Tibial nerve (tissue), 4 donors: ENCODE results near the gene IPO13. TPM values are rescaled to one million over a fixed set of nuclear protein-coding genes. Genes with fewer than 3 reads are reported as not detected.

ENCODE experiments used
- DNase-seq, 2 donors: peaks; one replicate each; pipeline ENCODE4 v3.0.0-alpha.2; 2019; ENCODE audit warnings: low spot score in 2 of 2
- H3K27ac ChIP-seq, 4 donors: fragments of 200-600 bp; sonication (generic) in 3 of 4; one replicate each; pipeline ENCODE4 v1.5.1; 2017 to 2019; ENCODE audit warnings: mild to moderate bottlenecking in 1 of 4
- H3K27me3 ChIP-seq, 2 donors: fragments of 200-600 bp; sonication (generic) in 1 of 2; one replicate each; pipeline versions ENCODE4 v1.5.1 to v1.6.0; 2017 to 2019
- H3K36me3 ChIP-seq, 3 donors: fragments of 200-600 bp; sonication (generic); one replicate each; pipeline ENCODE4 v1.5.1; 2018 to 2019
- H3K4me1 ChIP-seq, 4 donors: fragments of 200-600 bp; sonication (generic) in 3 of 4; one replicate each; pipeline ENCODE4 v1.5.1; 2017 to 2019
- H3K4me3 ChIP-seq, 4 donors: fragments of 200-600 bp; sonication (generic) in 3 of 4; one replicate each; pipeline ENCODE4 v1.5.1; 2017 to 2019; ENCODE audit warnings: mild to moderate bottlenecking in 1 of 4, moderate library complexity in 1 of 4
- H3K9me3 ChIP-seq, 4 donors: fragments of 200-600 bp; sonication (generic) in 3 of 4; one replicate each; pipeline ENCODE4 v1.5.1; 2017 to 2019
- CTCF ChIP-seq, 5 experiments: fragments of 200-600 bp in 3 of 5; fragments of 450-650 bp in 2 of 5; sonication (generic) in 3 of 5; IDR thresholded peaks; one replicate each; pipeline ENCODE4 v1.5.1; 2016 to 2019; ENCODE audit warnings: antibody characterized with exemption in 5 of 5, mild to moderate bottlenecking in 3 of 5, moderate library complexity in 2 of 5
- EP300 ChIP-seq, 2 donors: sonication (generic); formaldehyde crosslinking; IDR thresholded peaks; one replicate each; pipeline ENCODE4 v1.6.1; 2017; ENCODE audit warnings: antibody characterized with exemption in 2 of 2, mild to moderate bottlenecking in 1 of 2
- POLR2A ChIP-seq, 2 donors: fragments of 450-650 bp; IDR thresholded peaks; one replicate each; pipeline ENCODE4 v1.6.1; 2017; ENCODE audit warnings: antibody characterized with exemption in 2 of 2, mild to moderate bottlenecking in 2 of 2, moderate library complexity in 2 of 2
- WGBS, 2 donors: methylation state at CpG; one replicate each; pipeline ENCODE4 v1.1.5; 2018; 5-methylcytosine and 5-hydroxymethylcytosine counted together
- total RNA-seq, 4 donors: library from RNA; depleted of rRNA; stranded (reverse); fragments of >200 nt; gene quantifications; one replicate each; pipeline ENCODE4 v1.1.0, GENCODE V29; 2016

IPO13 gene
- total RNA-seq, 4 donors from 2014 or later: 27.8 to 41.1 (median 31.2) TPM

- Histone ChIP-seq H3K4me3 (no peak overlapping the region), H3K9me3 (no peaks in the 10 kb centered on the region), H3K36me3 (peaks cover 0 to 67% (median 9%) of the 10 kb centered on the region in 3 donors), H3K27me3 (no peaks in the 10 kb centered on the region), H3K4me1 (peaks cover 0 to 19% (median 0%) of the 10 kb centered on the region in 4 donors), H3K27ac (no peak overlapping the region)
- TF ChIP-seq CTCF (IDR thresholded peaks at IDR 0.05) (no peak), EP300 (IDR thresholded peaks at IDR 0.05) (no peak), POLR2A (IDR thresholded peaks at IDR 0.05) (no peak)
- 87 to 89% methylated on average over 6 to 7 of the region's 7 CpGs for WGBS, 2 donors
- no peak for DNase-seq
Observed at GRCh38 chr1:43957407-43958040, 10.8 kb downstream of the IPO13 start.

- Histone ChIP-seq H3K36me3 (peaks cover 0 to 78% (median 9%) of the 10 kb centered on the region in 3 donors), H3K4me1 (peaks cover 0 to 13% (median 0%) of the 10 kb centered on the region in 4 donors), H3K4me3 (no peak overlapping the region), H3K27me3 (no peaks in the 10 kb centered on the region), H3K9me3 (no peaks in the 10 kb centered on the region), H3K27ac (no peak overlapping the region)
- 64 to 69% methylated on average over 9 of the region's 9 CpGs for WGBS, 2 donors
- TF ChIP-seq POLR2A (IDR thresholded peaks at IDR 0.05) (no peak), CTCF (IDR thresholded peaks at IDR 0.05) (no peak), EP300 (IDR thresholded peaks at IDR 0.05) (no peak)
- DNase-seq: no peak
Observed at GRCh38 chr1:43958351-43959255, 11.9 kb downstream of the IPO13 start.

GRCh38 chr1:43960798-43961197, 14.0 kb downstream of the IPO13 start:
- no peaks in the 10 kb centered on the region for H3K27me3 ChIP-seq
- TF ChIP-seq POLR2A (IDR thresholded peaks at IDR 0.05) (no peak), CTCF (IDR thresholded peaks at IDR 0.05) (no peak), EP300 (IDR thresholded peaks at IDR 0.05) (no peak)
- no peak overlapping the region for H3K4me3 ChIP-seq
- H3K4me1 ChIP-seq: peaks cover 0 to 7% (median 0%) of the 10 kb centered on the region in 4 donors
- H3K36me3 ChIP-seq: peaks cover 0 to 93% (median 9%) of the 10 kb centered on the region in 3 donors
- no peak overlapping the region for H3K27ac ChIP-seq
- 89 to 90% methylated on average over 7 to 8 of the region's 8 CpGs for WGBS, 2 donors
- no peaks in the 10 kb centered on the region for H3K9me3 ChIP-seq
- DNase-seq: no peak

- WGBS, 2 donors: 70 to 82% methylated on average over 3 of the region's 3 CpGs
- H3K4me3 ChIP-seq: no peak overlapping the region
- peak overlapping the region in 1 of 4 donors; percentile 12 for H3K27ac ChIP-seq
- H3K9me3 ChIP-seq: no peaks in the 10 kb centered on the region
- peaks cover 0 to 94% (median 9%) of the 10 kb centered on the region in 3 donors for H3K36me3 ChIP-seq
- no peak for DNase-seq
- no peaks in the 10 kb centered on the region for H3K27me3 ChIP-seq
- TF ChIP-seq EP300 (IDR thresholded peaks at IDR 0.05): no peak
- TF ChIP-seq POLR2A (IDR thresholded peaks at IDR 0.05): no peak
- TF ChIP-seq CTCF (IDR thresholded peaks at IDR 0.05): no peak
- peaks cover 0 to 7% (median 0%) of the 10 kb centered on the region in 4 donors for H3K4me1 ChIP-seq
Observed at GRCh38 chr1:43961692-43962091, 14.9 kb downstream of the IPO13 start.

GRCh38 chr1:43962324-43962723, 15.6 kb downstream of the IPO13 start:
- Histone ChIP-seq H3K4me1 (peaks cover 0 to 7% (median 0%) of the 10 kb centered on the region in 4 donors), H3K27ac (peak overlapping the region in 1 of 4 donors; percentile 12), H3K27me3 (no peaks in the 10 kb centered on the region), H3K4me3 (no peak overlapping the region), H3K36me3 (peaks cover 0 to 94% (median 8%) of the 10 kb centered on the region in 3 donors), H3K9me3 (no peaks in the 10 kb centered on the region)
- TF ChIP-seq POLR2A (IDR thresholded peaks at IDR 0.05): no peak
- TF ChIP-seq EP300 (IDR thresholded peaks at IDR 0.05): no peak
- TF ChIP-seq CTCF (IDR thresholded peaks at IDR 0.05): no peak
- no peak for DNase-seq
- 46 to 52% methylated on average over 2 of the region's 2 CpGs for WGBS, 2 donors
